Islet of Langerhans (tissue), 1 donor: ENCODE results near the gene GPC4.
A peak's percentile ranks its signal among the peaks of the same experiment; 100 is the strongest.
"Not testable (repeated sequence)": the region's sequence is repeated elsewhere in the genome, so short reads cannot be mapped to it uniquely, and the experiment has no call there.

Experiments used
- FAIRE-seq: peaks from one replicate; lab custom pipeline; 2011; peaks lifted over from hg19 to GRCh38; lab: Jason Lieb, UNC

The GPC4 gene

DNA sequence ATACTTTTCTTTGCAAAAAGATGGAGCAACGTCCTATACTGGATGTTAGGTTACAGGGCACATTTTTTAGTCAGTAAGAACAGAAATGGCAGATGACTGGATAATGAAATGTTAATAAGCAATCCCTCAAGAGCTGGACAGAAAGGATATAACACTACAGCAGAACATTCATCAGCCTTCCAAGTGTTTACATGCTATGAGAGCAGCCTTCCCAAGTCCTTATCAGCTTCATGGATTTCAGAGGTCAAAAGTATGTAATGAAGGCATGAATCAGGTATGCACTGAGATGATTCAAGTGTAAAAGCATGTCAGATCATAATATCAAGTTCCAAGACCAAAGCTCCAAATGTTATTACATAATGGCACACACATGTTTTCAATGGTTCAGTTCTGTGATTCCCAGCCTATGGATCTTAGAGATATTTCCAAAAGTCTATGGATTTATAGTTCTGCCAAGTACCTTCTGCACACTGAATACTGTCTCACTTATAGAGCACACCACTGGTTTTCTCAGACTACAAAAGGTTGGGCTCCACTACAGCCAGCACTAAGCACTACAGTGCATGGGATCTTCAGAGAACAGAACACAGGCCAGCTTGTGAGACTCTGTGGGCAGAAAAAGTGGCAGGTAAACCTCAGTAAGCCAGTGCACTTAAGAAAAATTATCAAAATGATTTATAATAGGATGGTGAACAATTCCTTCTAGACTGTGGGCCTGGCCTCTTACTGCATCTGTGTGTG is 49.2 kb downstream of the GPC4 start:
- FAIRE-seq: no peak

DNA sequence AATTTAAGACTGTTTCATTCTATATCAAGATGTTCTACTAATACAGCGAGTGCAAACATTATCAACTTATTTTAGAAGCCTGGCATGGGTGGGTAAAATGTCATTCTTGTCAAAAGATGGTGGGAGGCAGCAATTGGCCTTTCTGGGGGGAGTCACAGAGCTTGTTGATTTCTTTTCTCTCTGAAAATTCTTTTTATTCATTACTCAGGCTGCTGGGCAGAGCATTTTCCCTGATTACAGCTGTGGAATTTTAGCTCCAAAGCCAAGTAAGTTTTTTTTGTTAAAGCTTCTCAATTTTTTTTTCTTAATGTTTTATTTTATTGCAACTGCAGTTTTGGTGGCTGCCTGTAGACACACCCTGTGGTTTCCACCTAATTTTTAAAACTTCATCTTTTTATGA is 50.4 kb downstream of the GPC4 start:
- no peak for FAIRE-seq

GRCh38 chrX:133364196-133364595 is 51.1 kb downstream of the GPC4 start:
- FAIRE-seq: no peak

GRCh38 chrX:133362538-133362937 is 52.8 kb downstream of the GPC4 start:
- FAIRE-seq: no peak

- FAIRE-seq: no peak
These were observed 55.8 kb downstream of the GPC4 start for GRCh38 chrX:133359466-133359865.

GRCh38 chrX:133353233-133353632 is 62.1 kb downstream of the GPC4 start:
- FAIRE-seq: no peak

DNA sequence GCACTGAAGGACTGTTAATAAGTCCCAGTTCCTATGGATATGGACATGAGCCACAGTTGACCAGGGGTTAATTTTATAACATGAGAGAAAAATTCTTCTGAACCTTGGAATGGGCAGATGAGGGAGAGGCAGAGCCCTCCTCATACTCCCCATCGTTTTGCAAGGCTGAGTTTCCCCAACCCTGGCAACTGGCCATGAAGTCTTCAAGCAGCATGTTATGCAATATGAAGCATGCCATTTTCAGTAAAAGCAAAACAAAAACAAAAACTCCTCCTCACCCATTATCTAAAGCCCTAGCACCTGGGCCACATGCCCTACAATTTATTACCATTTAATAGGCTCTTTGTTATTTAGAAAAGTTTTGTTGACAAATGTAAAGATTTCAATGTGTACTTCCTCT is 64.5 kb downstream of the GPC4 start:
- no peak for FAIRE-seq

DNA sequence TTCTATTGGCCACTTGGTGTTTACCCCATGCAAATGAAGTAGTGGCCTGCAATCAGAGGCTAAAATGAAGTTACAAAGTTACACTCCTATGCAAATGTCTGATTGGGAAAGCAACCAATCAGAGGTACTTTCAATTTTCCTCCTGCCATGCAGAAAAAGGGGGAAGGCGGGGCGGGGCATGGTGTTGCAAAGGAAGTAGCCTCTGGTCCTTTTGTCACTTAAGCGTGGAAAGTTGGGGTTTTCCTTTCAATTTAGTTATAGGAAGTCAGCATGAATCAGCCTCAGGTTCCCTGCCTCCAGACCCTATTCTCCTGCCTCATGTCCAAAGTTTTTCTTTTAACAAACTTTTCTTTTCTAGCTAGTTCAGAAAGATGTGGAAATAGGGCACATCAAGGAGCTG is 69.3 kb downstream of the GPC4 start:
- no peak for FAIRE-seq

DNA sequence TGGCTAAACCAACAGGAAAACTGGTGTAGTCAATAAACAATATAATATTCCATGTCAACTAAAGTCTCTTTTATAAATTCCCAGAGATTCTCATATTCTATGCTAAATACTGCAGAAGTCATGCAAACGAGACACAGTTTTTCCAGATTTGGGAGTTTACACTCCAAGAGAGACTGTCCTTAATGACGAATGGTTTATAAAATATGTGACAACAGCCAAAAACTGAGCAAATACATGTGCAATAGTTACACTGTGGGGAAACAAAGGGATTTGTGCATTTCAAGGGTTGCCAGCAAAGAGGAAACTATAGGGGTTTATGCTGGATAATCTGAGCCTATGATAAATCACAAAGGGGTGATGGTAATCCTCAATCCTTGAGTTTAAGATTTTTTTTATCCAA is 75.7 kb downstream of the GPC4 start:
- FAIRE-seq: no peak

DNA sequence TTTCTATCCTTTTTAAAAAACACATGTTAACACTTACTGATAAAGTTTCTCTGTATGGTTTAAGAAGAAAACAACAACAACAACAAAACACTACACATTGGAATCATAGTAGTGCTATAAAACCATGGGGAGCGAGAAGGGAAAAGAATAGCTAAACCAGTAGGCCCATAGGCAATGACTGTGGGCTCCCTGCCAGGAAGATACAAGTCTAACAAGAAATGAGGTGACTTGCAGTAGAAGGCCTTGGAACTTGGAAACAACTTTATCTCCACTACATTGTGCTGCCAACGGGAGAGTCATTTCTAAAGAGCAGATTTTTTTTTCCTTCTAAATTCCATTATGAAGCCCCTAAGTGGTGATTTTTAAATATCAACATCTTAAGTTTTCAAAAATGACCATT is 78.0 kb downstream of the GPC4 start:
- no peak for FAIRE-seq

- peak; percentile 97 for FAIRE-seq
These were observed 80.3 kb downstream of the GPC4 start for GRCh38 chrX:133335027-133335426.

GRCh38 chrX:133333154-133333750 is 82.0 kb downstream of the GPC4 start:
- FAIRE-seq: no peak

DNA sequence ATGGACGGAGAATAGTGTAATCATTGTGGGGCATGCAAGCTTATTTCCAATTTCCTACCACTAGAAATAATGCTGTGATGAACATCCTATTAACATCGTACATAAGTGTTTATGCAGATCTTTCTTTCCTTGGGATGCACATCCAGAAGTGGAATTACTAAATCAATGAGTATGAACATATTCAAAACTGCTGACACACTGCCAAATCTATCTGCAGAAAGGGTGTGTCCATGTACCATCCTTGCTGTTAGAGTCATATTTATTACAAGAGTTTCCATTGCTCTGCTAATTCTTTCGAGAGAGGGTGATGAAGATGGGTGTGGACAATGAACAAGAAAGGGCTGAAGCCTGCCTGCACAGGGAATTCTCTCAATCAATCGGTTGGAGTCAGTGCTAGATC is 82.6 kb downstream of the GPC4 start:
- no peak for FAIRE-seq

GRCh38 chrX:133330956-133331355 is 84.3 kb downstream of the GPC4 start:
- FAIRE-seq: no peak

GRCh38 chrX:133325422-133325821 is 89.9 kb downstream of the GPC4 start:
- no peak for FAIRE-seq

GRCh38 chrX:133323431-133323830 is 91.9 kb downstream of the GPC4 start:
- FAIRE-seq: peak; percentile 98

- FAIRE-seq: not testable (repeated sequence)
These were observed 93.0 kb downstream of the GPC4 start for GRCh38 chrX:133322269-133322668.

DNA sequence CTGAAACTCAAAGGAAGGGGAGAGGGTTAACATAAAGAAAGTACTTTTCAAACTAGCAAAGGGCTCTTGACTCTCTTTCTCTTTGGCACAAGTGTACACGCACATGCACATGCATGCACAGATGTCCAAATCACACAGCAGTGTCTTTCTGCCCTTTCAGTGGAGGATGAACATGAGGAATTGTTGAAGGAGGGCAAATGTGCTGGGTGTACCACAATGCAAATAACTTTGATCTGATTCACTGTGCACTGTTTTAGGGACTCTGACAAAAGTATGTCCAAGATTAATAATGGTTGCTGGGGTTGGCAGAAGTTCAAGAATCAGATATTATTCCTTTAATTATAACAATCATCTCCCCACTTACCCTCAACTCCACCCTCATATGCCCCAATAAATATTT is 93.8 kb downstream of the GPC4 start:
- FAIRE-seq: no peak

GRCh38 chrX:133314281-133314680 is 101.0 kb downstream of the GPC4 start:
- FAIRE-seq: no peak

GRCh38 chrX:133308499-133308897 is 106.8 kb downstream of the GPC4 start:
- no peak for FAIRE-seq

- FAIRE-seq: no peak
These were observed 107.4 kb downstream of the GPC4 start for GRCh38 chrX:133307637-133308498.

GRCh38 chrX:133307094-133307493 is 108.2 kb downstream of the GPC4 start:
- FAIRE-seq: no peak

- FAIRE-seq: no peak
These were observed 109.0 kb downstream of the GPC4 start for GRCh38 chrX:133306316-133306715.
